Upper lobe of left lung (tissue), 6 donors: Measurements from ENCODE around the gene ERN2. TPM values are rescaled to one million over a fixed set of nuclear protein-coding genes. Genes with fewer than 3 reads are reported as not detected.

ENCODE experiments used
- ATAC-seq, 2 donors: fragments of 200-7000 bp; cut with Tn5 transposase; one replicate each; pipeline ENCODE4 v1.9.1; 2022; ENCODE audit warnings: mild to moderate bottlenecking in 2 of 2, moderate library complexity in 2 of 2; ENCODE audit not compliant: low FRiP score in 2 of 2
- DNase-seq, 2 donors: peaks; one replicate each; pipeline ENCODE4 v3.0.0-alpha.2; 2019 to 2020
- H3K27ac ChIP-seq, 4 donors: fragments of 200-600 bp; sonication (generic); one replicate each; pipeline ENCODE4 v1.5.1; 2016 to 2019
- H3K27me3 ChIP-seq, 4 donors: fragments of 200-600 bp; sonication (generic); one replicate each; pipeline ENCODE4 v1.5.1; 2017 to 2019
- H3K36me3 ChIP-seq, 4 donors: fragments of 200-600 bp; sonication (generic); one replicate each; pipeline ENCODE4 v1.5.1; 2016 to 2019
- H3K4me1 ChIP-seq, 4 donors: fragments of 200-600 bp; sonication (generic); one replicate each; pipeline ENCODE4 v1.5.1; 2018 to 2019
- H3K4me3 ChIP-seq, 4 donors: fragments of 200-600 bp; sonication (generic); one replicate each; pipeline ENCODE4 v1.5.1; 2017 to 2019; ENCODE audit warnings: mild to moderate bottlenecking in 2 of 4, moderate library complexity in 1 of 4
- H3K9me3 ChIP-seq, 4 donors: fragments of 200-600 bp; sonication (generic); one replicate each; pipeline ENCODE4 v1.5.1; 2018 to 2019
- EP300 ChIP-seq, 4 donors: sonication (generic); formaldehyde crosslinking; IDR thresholded peaks; one replicate each; pipeline ENCODE4 v1.5.1; 2017; ENCODE audit warnings: antibody characterized with exemption in 4 of 4, control low read depth in 2 of 4
- POLR2A ChIP-seq, 4 donors: fragments of 450-650 bp; IDR thresholded peaks; one replicate each; pipeline ENCODE4 v1.5.1; 2016 to 2017; ENCODE audit warnings: antibody characterized with exemption in 4 of 4, mild to moderate bottlenecking in 2 of 4
- POLR2AphosphoS5 ChIP-seq, 2 donors: sonication (generic); formaldehyde crosslinking; IDR thresholded peaks; one replicate each; pipeline ENCODE4 v1.5.1; 2017; ENCODE audit warnings: antibody characterized with exemption in 2 of 2
- WGBS, 2 donors: methylation state at CpG; one replicate each; pipeline ENCODE4 v1.1.5; 2017 to 2018; 5-methylcytosine and 5-hydroxymethylcytosine counted together
- total RNA-seq, 6 donors: library from RNA; depleted of rRNA in 4 of 6; stranded (reverse); fragments of >200 nt in 4 of 6; gene quantifications; one replicate each; pipeline versions ENCODE4 v1.1.0 to v1.2.1, GENCODE V29; 2016 to 2021
- TF ChIP-seq, protein P1 (sequence below), 6 experiments: fragments of 450-650 bp in 4 of 6; fragments of 200-600 bp in 2 of 6; sonication (generic) in 2 of 6; IDR thresholded peaks; one replicate each; pipeline ENCODE4 v1.5.1; 2016 to 2019; ENCODE audit warnings: antibody characterized with exemption in 6 of 6
- donor health status: DM: no; HTN: no; CAD: no; lungs with moderate emphysema.
- donor health status: DM: no; HTN: yes; CAD: no; lungs with severe emphysema.

Gene ERN2
- total RNA-seq, 6 donors from 2014 or later, result 0.46 to 9.6 (median 1.3) TPM

DNA sequence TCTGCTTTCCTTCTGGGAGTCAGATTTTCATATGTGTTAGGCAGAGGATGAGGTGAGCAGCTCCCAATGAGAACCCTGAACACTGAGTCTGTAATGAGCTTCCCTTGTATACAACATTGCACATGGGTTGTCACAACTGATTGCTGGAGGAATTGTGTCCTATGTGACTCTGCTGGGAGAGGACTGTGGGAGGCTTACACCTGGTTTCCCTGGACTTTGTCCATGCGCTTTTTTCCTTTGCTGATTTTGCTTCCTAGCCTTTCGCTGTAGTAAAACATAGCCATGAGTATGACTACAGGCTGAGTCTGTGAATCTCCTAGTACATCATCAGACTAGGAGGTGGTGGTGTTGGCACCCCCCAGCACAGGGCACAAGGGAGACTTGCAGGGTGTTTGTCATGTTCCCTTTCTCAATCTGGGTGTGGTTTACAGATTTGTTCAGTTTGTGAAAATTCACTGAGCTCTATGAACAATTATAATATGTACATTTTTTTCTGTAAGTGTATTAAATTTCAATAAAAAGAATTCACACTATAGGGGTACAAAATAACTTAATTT, 36.0 kb downstream of the ERN2 start:
- Histone ChIP-seq H3K4me3 (no peak overlapping the region), H3K27me3 (no peaks in the 10 kb centered on the region), H3K9me3 (no peaks in the 10 kb centered on the region), H3K27ac (no peak overlapping the region), H3K36me3 (peaks cover 0 to 31% (median 6%) of the 10 kb centered on the region in 4 donors), H3K4me1 (peaks cover 11 to 19% (median 17%) of the 10 kb centered on the region in 4 donors)
- 100% methylated on average over 2 of the region's 2 CpGs for WGBS, 2 donors
- ATAC-seq (no peak), DNase-seq (no peak)
- TF ChIP-seq, protein P1, sequence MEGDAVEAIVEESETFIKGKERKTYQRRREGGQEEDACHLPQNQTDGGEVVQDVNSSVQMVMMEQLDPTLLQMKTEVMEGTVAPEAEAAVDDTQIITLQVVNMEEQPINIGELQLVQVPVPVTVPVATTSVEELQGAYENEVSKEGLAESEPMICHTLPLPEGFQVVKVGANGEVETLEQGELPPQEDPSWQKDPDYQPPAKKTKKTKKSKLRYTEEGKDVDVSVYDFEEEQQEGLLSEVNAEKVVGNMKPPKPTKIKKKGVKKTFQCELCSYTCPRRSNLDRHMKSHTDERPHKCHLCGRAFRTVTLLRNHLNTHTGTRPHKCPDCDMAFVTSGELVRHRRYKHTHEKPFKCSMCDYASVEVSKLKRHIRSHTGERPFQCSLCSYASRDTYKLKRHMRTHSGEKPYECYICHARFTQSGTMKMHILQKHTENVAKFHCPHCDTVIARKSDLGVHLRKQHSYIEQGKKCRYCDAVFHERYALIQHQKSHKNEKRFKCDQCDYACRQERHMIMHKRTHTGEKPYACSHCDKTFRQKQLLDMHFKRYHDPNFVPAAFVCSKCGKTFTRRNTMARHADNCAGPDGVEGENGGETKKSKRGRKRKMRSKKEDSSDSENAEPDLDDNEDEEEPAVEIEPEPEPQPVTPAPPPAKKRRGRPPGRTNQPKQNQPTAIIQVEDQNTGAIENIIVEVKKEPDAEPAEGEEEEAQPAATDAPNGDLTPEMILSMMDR (IDR thresholded peaks at IDR 0.05), result no peak
- no peak for TF ChIP-seq POLR2A (IDR thresholded peaks at IDR 0.05)
- no peak for TF ChIP-seq EP300 (IDR thresholded peaks at IDR 0.05)
- TF ChIP-seq POLR2AphosphoS5 (IDR thresholded peaks at IDR 0.05), result no peak

DNA sequence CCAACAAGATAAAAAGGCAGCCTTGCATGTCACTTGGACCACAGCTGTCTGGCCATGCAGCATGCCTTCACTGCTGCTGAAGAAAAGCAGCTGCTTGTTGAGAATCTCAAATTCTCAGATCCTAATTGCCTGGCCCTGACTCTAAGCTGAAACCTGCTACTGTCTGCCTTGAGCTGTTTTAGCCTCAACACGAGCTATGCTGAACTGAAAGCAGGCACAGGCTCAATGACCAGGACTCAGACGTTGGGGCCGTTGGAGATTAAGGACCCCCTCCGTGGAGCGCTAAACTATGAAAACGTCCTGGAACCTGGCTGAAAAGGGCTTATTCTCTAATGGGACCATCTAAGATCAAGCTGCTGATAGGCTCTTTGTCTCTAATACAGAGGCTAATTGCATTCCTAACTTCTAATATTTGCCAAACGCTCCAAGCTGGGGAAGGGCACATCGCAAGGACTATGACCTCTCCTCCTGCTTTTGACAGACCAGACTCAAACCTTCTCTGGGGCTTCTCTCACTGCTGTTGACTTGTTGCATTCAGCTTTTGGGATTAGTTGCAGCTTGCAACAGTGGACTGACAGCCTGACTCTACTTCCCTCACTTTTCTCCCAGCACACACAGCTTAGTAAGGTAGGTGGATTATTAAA, 38.9 kb downstream of the ERN2 start:
- ATAC-seq (no peak), DNase-seq (no peak)
- no peak overlapping the region for H3K4me3 ChIP-seq
- 81 to 88% methylated on average over 7 to 8 of the region's 8 CpGs for WGBS, 2 donors
- no peaks in the 10 kb centered on the region for H3K27me3 ChIP-seq
- TF ChIP-seq, protein P1 (IDR thresholded peaks at IDR 0.05), result no peak
- TF ChIP-seq EP300 (IDR thresholded peaks at IDR 0.05) (no peak), POLR2A (IDR thresholded peaks at IDR 0.05) (no peak), POLR2AphosphoS5 (IDR thresholded peaks at IDR 0.05) (no peak)
- H3K9me3 ChIP-seq, result no peaks in the 10 kb centered on the region
- peaks cover 7 to 11% (median 9%) of the 10 kb centered on the region in 4 donors for H3K4me1 ChIP-seq
- H3K36me3 ChIP-seq, result peaks cover 0 to 35% (median 11%) of the 10 kb centered on the region in 4 donors
- H3K27ac ChIP-seq, result no peak overlapping the region

DNA sequence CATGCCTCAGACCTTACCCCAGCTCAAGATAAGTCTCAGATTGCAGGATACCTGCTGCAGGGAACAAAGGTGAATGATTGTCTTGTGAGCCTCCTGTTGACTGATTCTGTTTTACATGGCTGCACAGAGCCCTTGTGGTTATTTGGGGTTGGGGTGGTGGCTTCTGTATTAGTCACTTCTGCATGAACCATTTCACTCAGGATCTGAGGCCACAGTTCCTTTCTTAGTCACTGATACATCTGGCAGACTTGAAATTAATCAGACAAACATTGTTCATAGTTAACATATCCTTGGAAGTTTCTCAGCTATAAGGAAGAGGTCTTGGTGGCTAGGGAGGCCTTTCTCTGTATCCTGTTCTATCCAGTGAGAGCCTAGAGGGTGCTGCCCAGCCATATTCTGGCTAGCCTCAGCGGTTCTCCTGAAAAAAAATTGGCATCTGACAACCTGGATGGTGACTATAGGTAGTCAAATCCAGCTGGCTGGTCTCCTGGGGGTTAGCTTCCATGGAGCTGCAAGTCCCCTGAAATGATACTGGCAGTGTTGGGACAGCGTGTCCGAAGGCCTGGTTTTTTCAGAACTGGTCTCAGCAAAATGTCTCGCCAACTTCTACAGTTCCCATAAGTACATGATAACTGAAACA, 42.8 kb downstream of the ERN2 start:
- Histone ChIP-seq H3K36me3 (peaks cover 10 to 73% (median 43%) of the 10 kb centered on the region in 4 donors), H3K4me3 (no peak overlapping the region), H3K4me1 (no peaks in the 10 kb centered on the region), H3K9me3 (no peaks in the 10 kb centered on the region), H3K27me3 (no peaks in the 10 kb centered on the region), H3K27ac (no peak overlapping the region)
- WGBS, 2 donors, result 96 to 100% methylated on average over 3 to 4 of the region's 4 CpGs
- ATAC-seq (no peak), DNase-seq (no peak)
- TF ChIP-seq EP300 (IDR thresholded peaks at IDR 0.05), result no peak
- TF ChIP-seq, protein P1 (IDR thresholded peaks at IDR 0.05), result no peak

DNA sequence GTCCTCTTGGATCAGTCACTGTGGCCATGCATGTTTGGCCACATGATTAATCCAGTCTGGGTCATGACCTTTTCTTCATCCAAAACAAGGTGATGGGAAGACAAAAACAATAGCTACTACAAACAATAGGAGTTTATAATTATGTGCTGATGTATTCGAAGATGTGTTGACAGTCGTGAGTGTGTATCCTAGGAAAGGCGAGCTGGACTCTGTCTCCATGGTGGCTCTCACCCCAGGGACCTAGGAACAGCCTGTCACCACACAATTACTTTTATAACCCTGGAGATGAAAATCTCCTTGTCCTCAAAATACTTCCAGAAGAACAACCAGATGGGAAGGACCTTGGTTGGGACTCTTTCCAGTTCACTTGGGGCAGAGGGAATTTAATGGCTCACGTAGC, 44.1 kb downstream of the ERN2 start:
- H3K27me3 ChIP-seq, result no peaks in the 10 kb centered on the region
- 77 to 85% methylated on average over 4 of the region's 4 CpGs for WGBS, 2 donors
- ATAC-seq (no peak), DNase-seq (no peak)
- no peak for TF ChIP-seq EP300 (IDR thresholded peaks at IDR 0.05)
- TF ChIP-seq POLR2AphosphoS5 (IDR thresholded peaks at IDR 0.05), result no peak
- TF ChIP-seq POLR2A (IDR thresholded peaks at IDR 0.05), result no peak
- TF ChIP-seq, protein P1 (IDR thresholded peaks at IDR 0.05), result no peak
- no peak overlapping the region for H3K4me3 ChIP-seq
- peaks cover 10 to 81% (median 51%) of the 10 kb centered on the region in 4 donors for H3K36me3 ChIP-seq
- H3K27ac ChIP-seq, result no peak overlapping the region
- H3K4me1 ChIP-seq, result no peaks in the 10 kb centered on the region
- no peaks in the 10 kb centered on the region for H3K9me3 ChIP-seq
